ENCODE measurements around the gene SIAH3. TPM values are rescaled to one million over a fixed set of nuclear protein-coding genes. Genes with fewer than 3 reads are reported as not detected.

The SIAH3 gene
- polyA plus RNA-seq, 1 experiment, result not detected

DNA sequence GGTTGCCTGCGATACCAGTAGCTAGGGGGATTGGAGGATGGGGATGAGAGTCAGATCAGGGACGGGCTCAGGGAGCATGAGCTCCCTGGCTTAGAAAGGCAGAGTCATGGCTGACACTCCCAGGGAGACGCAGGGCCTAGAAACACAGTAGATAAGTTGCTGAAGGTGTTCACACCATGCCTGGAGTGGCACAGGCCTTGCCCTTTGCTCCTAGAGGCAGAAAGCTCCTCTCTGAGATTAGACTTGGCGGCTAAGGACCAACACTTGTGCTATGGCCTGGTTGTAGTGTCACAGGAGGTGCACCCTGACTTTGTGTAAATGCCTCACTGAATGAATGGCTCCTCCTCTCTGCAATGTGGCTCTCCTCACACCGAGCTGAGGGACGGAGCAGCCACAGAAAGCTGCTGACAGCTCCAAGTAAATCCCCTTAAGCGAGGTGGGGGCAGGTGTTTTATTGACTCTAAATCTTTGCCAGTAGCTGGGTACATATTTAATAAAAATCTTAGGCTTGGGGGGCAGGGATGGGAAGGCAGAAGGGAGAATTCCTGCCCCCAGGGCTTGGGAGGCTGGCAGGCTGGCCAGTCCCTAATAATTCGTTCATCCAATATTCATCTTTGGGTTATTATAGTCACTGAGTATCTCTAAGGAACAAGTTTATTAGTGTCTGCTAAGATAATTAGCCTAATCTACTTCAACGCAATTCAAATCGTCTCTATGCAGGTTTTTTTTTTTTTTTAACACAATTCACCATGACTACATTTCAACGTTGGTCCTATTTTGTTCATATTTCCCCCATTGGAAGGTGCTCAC, 54.9 kb downstream of the SIAH3 start:
- no peaks in the 10 kb centered on the region for H3K27me3 ChIP-seq (ENCODE audit: control insufficient read depth, insufficient read depth, low read length)
- H3K36me3 ChIP-seq (ENCODE audit: control insufficient read depth, insufficient read depth, low read length), result no peaks in the 10 kb centered on the region
- no peak for DNase-seq (ENCODE audit: low read depth)
- ChIA-PET CTCF (no interaction called here), POLR2A (no interaction called here)
- TF ChIP-seq CTCF (IDR thresholded peaks at IDR 0.05; ENCODE audit: insufficient read depth, low read depth, low read length), result no peak
- H3K4me3 ChIP-seq (ENCODE audit: low read depth, low read length), result no peak overlapping the region

DNA sequence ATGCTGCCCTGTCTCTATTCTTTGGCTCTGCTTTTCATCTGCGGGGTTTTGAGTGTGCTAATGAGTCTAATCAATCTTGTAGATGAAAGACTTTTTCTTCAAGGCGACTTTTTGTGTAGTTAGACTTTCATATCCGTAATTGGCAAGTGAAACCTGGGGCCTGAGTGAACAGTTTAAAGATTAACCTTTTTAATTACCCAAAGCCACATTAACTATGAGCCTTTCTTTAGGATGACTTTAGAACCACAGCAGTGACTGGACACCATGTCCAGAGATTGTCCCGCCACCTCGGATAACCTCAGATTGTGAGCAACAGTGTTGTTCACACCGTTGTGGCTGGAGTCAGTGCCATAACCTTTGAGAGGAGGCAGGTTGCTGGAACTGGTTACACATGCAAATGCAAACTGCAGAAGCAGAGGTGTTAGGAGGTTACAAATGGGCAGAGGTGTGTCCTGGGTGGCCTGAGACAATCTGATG, 58.7 kb downstream of the SIAH3 start:
- H3K36me3 ChIP-seq (ENCODE audit: control insufficient read depth, insufficient read depth, low read length), result no peaks in the 10 kb centered on the region
- CTCF ChIA-PET, result no interaction called here
- POLR2A ChIA-PET, result no interaction called here
- peaks cover 2% of the 10 kb centered on the region; the same call in 1 of the 2 replicates for H3K27me3 ChIP-seq (ENCODE audit: control insufficient read depth, insufficient read depth, low read length)
- TF ChIP-seq CTCF (IDR thresholded peaks at IDR 0.05; ENCODE audit: insufficient read depth, low read depth, low read length), result no peak
- no peak for DNase-seq (ENCODE audit: low read depth)
- no peak overlapping the region for H3K4me3 ChIP-seq (ENCODE audit: low read depth, low read length)

DNA sequence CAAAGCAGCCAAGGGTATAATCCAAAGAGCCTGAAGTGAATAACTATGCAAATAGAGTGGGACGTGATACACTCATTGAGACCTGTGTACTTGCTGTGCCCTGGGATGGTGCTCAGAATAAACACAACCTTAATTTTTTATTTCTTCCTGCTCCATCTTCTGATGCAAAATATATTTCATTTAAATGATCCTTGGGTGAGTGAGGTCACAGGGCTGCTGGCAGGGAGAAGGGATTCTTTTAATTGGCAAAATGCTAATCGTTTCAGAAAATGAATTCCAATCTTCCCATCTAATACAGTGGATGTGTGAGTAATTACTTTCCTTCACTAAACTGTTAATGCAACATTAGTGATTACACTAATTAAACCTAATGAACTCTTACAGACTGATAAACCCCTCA, 63.5 kb downstream of the SIAH3 start:
- DNase-seq (ENCODE audit: low read depth), result no peak
- Histone ChIP-seq H3K4me3 (ENCODE audit: low read depth, low read length) (no peak overlapping the region), H3K27me3 (ENCODE audit: control insufficient read depth, insufficient read depth, low read length) (peaks cover 3% of the 10 kb centered on the region), H3K36me3 (ENCODE audit: control insufficient read depth, insufficient read depth, low read length) (no peaks in the 10 kb centered on the region)
- TF ChIP-seq CTCF (IDR thresholded peaks at IDR 0.05; ENCODE audit: insufficient read depth, low read depth, low read length), result no peak
- ChIA-PET POLR2A (no interaction called here), CTCF (no interaction called here)

- no peak for TF ChIP-seq CTCF (IDR thresholded peaks at IDR 0.05; ENCODE audit: insufficient read depth, low read depth, low read length)
- no peak overlapping the region for H3K4me3 ChIP-seq (ENCODE audit: low read depth, low read length)
- ChIA-PET POLR2A (no interaction called here), CTCF (no interaction called here)
- H3K36me3 ChIP-seq (ENCODE audit: control insufficient read depth, insufficient read depth, low read length), result no peaks in the 10 kb centered on the region
- DNase-seq (ENCODE audit: low read depth), result no peak
- H3K27me3 ChIP-seq (ENCODE audit: control insufficient read depth, insufficient read depth, low read length), result peaks cover 3% of the 10 kb centered on the region
These were observed 64.2 kb downstream of the SIAH3 start for GRCh38 chr13:45787346-45787745.

- H3K27me3 ChIP-seq (ENCODE audit: control insufficient read depth, insufficient read depth, low read length), result peaks cover 3% of the 10 kb centered on the region
- ChIA-PET POLR2A (no interaction called here), CTCF (interaction anchor here (0.7 kb wide), 1 partner anchor 224 kb away, joined by 3 read pairs; no protein-coding TSS in a partner anchor)
- H3K4me3 ChIP-seq (ENCODE audit: low read depth, low read length), result no peak overlapping the region
- H3K36me3 ChIP-seq (ENCODE audit: control insufficient read depth, insufficient read depth, low read length), result no peaks in the 10 kb centered on the region
- TF ChIP-seq CTCF (IDR thresholded peaks at IDR 0.05; ENCODE audit: insufficient read depth, low read depth, low read length), result no peak
- DNase-seq (ENCODE audit: low read depth), result no peak
These were observed 65.1 kb downstream of the SIAH3 start for GRCh38 chr13:45786293-45786920.

Measured in BJ (cell line).